Dermis microvascular lymphatic vessel endothelial cell (primary cell): Measurements from ENCODE around the gene PGM2. TPM values are rescaled to one million over a fixed set of nuclear protein-coding genes. Genes with fewer than 3 reads are reported as not detected.
A peak's percentile ranks its signal among the peaks of the same experiment; 100 is the strongest.

Source experiments
- DNase-seq, 2 donors: peaks; one replicate each; pipeline versions ENCODE4 v3.0.0 to v3.0.0-alpha.2; 2010; ENCODE audit warnings: low read depth in 2 of 2
- total RNA-seq: library from RNA; depleted of rRNA; stranded (reverse); fragments of >200 nt; gene quantifications from 2 replicates; pipeline ENCODE4 v1.2.1, GENCODE V29; 2014

The PGM2 gene
- total RNA-seq, 1 donor from 2014 or later, result 28.2 TPM

GRCh38 chr4:37862961-37863360 is 36.5 kb downstream of the PGM2 start:
- DNase-seq, result no peak

GRCh38 chr4:37864786-37865185 is 38.3 kb downstream of the PGM2 start:
- DNase-seq, result no peak

- no peak for DNase-seq
Observed at GRCh38 chr4:37865450-37865849, 39.0 kb downstream of the PGM2 start.

- no peak for DNase-seq
Observed at GRCh38 chr4:37867102-37867501, 40.6 kb downstream of the PGM2 start.

- DNase-seq, result no peak
Observed at GRCh38 chr4:37868238-37868637, 41.8 kb downstream of the PGM2 start.

- DNase-seq, result no peak
Observed at GRCh38 chr4:37872310-37872988, 46.0 kb downstream of the PGM2 start.

- peak; percentile 10 to 11 for DNase-seq
Observed at GRCh38 chr4:37873386-37873785, 46.9 kb downstream of the PGM2 start.

- DNase-seq, result no peak
Observed at GRCh38 chr4:37876156-37876555, 49.7 kb downstream of the PGM2 start.

GRCh38 chr4:37879365-37879764 is 52.9 kb downstream of the PGM2 start:
- DNase-seq, result no peak

GRCh38 chr4:37881811-37882210 is 55.3 kb downstream of the PGM2 start:
- no peak for DNase-seq

- DNase-seq, result no peak
Observed at GRCh38 chr4:37882665-37883296, 56.3 kb downstream of the PGM2 start.

GRCh38 chr4:37884855-37885487 is 58.5 kb downstream of the PGM2 start:
- DNase-seq, result no peak

- no peak for DNase-seq
Observed at GRCh38 chr4:37885496-37885895, 59.0 kb downstream of the PGM2 start.

- DNase-seq, result peak in 1 of 2 donors; percentile 19
Observed at GRCh38 chr4:37889849-37890800, 63.6 kb downstream of the PGM2 start.

GRCh38 chr4:37890801-37891259 is 64.3 kb downstream of the PGM2 start, which contains the start of gene TBC1D1:
Gene TBC1D1 (plus strand): TSS chr4:37891084. CDS start chr4:37902096, 11,012 bp downstream.
- DNase-seq, result no peak

GRCh38 chr4:37891260-37892159 is 65.0 kb downstream of the PGM2 start:
- peak in 1 of 2 donors; percentile 5 for DNase-seq

- DNase-seq, result no peak
Observed at GRCh38 chr4:37892641-37893040, 66.2 kb downstream of the PGM2 start.

- no peak for DNase-seq
Observed at GRCh38 chr4:37893164-37893563, 66.7 kb downstream of the PGM2 start.

- no peak for DNase-seq
Observed at GRCh38 chr4:37895271-37895670, 68.8 kb downstream of the PGM2 start.

- no peak for DNase-seq
Observed at GRCh38 chr4:37896206-37896860, 69.8 kb downstream of the PGM2 start.
